HEK293 (cell line): Measurements from ENCODE around the gene SLC25A26.

ENCODE experiments used
- CTCF ChIP-seq: fragments of 450-650 bp; formaldehyde crosslinking; IDR thresholded peaks from 2 replicates; pipeline ENCODE4 v1.5.1; 2016; ENCODE audit warnings: missing biosample characterization, missing genetic modification characterization
- KLF1 ChIP-seq: fragments of 450-650 bp; formaldehyde crosslinking; IDR thresholded peaks from 2 replicates; pipeline ENCODE4 v1.5.1; 2016; ENCODE audit warnings: missing biosample characterization, missing genetic modification characterization
- PRDM1 ChIP-seq: fragments of 450-650 bp; formaldehyde crosslinking; IDR thresholded peaks from 2 replicates; pipeline ENCODE4; 2016; ENCODE audit warnings: missing biosample characterization, missing genetic modification characterization
- RBAK ChIP-seq: fragments of 450-650 bp; formaldehyde crosslinking; IDR thresholded peaks from 2 replicates; pipeline ENCODE4 v1.5.1; 2016; ENCODE audit warnings: missing biosample characterization, missing genetic modification characterization
- WT1 ChIP-seq: fragments of 450-650 bp; formaldehyde crosslinking; IDR thresholded peaks from 2 replicates; pipeline ENCODE4 v1.5.1; 2016; ENCODE audit warnings: missing biosample characterization, missing genetic modification characterization
- ZBTB11 ChIP-seq: fragments of 450-650 bp; formaldehyde crosslinking; conservative IDR thresholded peaks from 2 replicates; pipeline ENCODE4 v1.5.1; 2016; ENCODE audit warnings: low read depth, missing biosample characterization, missing genetic modification characterization
- ZBTB7A ChIP-seq: fragments of 450-650 bp; formaldehyde crosslinking; IDR thresholded peaks from 2 replicates; pipeline ENCODE4 v1.5.1; 2016; ENCODE audit warnings: low read depth, missing biosample characterization, missing genetic modification characterization
- ZNF362 ChIP-seq: fragments of 450-650 bp; formaldehyde crosslinking; IDR thresholded peaks from 2 replicates; pipeline ENCODE4 v1.5.1; 2016; ENCODE audit warnings: missing biosample characterization, missing genetic modification characterization
- ZNF37A ChIP-seq: fragments of 450-650 bp; IDR thresholded peaks from 2 replicates; pipeline ENCODE4 v1.5.1; 2018; ENCODE audit warnings: missing biosample characterization, missing genetic modification characterization
- ZNF530 ChIP-seq: fragments of 450-650 bp; formaldehyde crosslinking; IDR thresholded peaks from 2 replicates; pipeline ENCODE4 v1.5.1; 2016; ENCODE audit warnings: low read depth, missing biosample characterization, missing genetic modification characterization
- ZNF558 ChIP-seq: fragments of 450-650 bp; formaldehyde crosslinking; IDR thresholded peaks from 2 replicates; pipeline ENCODE4 v1.5.1; 2016; ENCODE audit warnings: missing biosample characterization, missing genetic modification characterization
- ZNF626 ChIP-seq: fragments of 450-650 bp; sonication (Bioruptor Pico); formaldehyde crosslinking; IDR thresholded peaks from 2 replicates; pipeline ENCODE4 v1.5.1; 2018; ENCODE audit warnings: missing biosample characterization, missing genetic modification characterization, inconsistent platforms

GRCh38 chr3:66298591-66298990, 77.8 kb downstream of the SLC25A26 start:
- TF ChIP-seq ZNF362 (tag by site-specific recombination) (no peak), WT1 (tag by site-specific recombination) (no peak), PRDM1 (tag by site-specific recombination) (no peak), CTCF (tag by site-specific recombination) (no peak), ZNF626 (tag by site-specific recombination) (no peak), RBAK (tag by site-specific recombination) (no peak), ZNF558 (no peak), ZBTB11 (tag by site-specific recombination) (no peak), KLF1 (tag by site-specific recombination) (no peak), ZNF37A (tag by site-specific recombination) (no peak), ZNF530 (tag by site-specific recombination) (no peak), ZBTB7A (no peak)
